SKM-1 (cell line): Measurements from ENCODE around the gene SCAI.
A peak's percentile ranks its signal among the peaks of the same experiment; 100 is the strongest.
"Not testable (repeated sequence)": the region's sequence is repeated elsewhere in the genome, so short reads cannot be mapped to it uniquely, and the experiment has no call there.

Experiments
- DNase-seq: peaks from one replicate; lab custom pipeline; 2025; ENCODE audit not compliant: unreplicated experiment; lab: John Stamatoyannopoulos, UW

The SCAI gene

GRCh38 chr9:125150349-125151245 lies 7.3 kb upstream of the SCAI start:
- DNase-seq = no peak

DNA sequence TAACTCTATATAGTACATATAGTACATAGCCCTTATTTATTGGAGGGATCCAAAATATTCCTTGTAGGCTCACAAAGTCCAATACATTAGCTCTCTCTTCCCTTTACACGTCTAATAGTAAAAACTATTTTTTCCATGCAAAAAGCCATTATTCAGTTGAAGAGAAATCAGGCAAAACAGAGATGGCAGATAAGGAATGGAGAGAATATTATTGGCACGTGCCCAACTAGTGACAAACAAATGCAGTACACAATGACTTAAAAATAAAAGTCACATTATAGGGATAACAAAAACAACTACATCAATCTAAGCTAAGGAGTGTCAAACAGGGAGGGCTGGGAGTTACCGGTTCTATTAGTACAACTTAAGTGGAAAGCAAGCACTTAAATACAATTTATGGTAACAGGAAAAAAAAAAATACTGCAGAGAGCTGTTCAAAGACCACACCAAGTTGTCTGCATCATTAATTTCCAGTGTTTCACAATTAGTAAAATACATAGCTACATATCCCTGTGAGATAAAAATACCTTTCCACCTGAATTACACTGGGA lies 4.1 kb upstream of the SCAI start:
- DNase-seq = no peak

GRCh38 chr9:125146247-125146646 lies 2.9 kb upstream of the SCAI start:
- no peak for DNase-seq

DNA sequence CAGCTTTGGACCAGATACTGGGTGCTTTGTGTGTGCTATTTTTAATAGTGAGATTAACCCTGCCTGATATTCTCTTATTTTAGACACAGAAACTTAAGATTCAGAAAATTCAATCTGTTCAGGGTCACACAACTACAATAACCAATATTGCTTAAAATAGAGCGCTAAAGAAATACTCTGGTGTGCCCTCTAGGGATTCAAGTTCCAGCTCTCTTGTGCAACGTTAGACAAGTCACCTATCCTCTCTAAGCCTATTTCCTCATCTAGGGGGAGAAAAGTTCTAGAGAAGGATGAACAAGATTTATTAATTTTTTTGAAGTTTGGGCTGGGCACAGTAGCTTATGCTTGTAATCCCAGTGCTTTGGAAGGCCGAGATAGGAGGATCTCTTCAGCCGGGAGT lies 2.1 kb upstream of the SCAI start:
- no peak for DNase-seq

DNA sequence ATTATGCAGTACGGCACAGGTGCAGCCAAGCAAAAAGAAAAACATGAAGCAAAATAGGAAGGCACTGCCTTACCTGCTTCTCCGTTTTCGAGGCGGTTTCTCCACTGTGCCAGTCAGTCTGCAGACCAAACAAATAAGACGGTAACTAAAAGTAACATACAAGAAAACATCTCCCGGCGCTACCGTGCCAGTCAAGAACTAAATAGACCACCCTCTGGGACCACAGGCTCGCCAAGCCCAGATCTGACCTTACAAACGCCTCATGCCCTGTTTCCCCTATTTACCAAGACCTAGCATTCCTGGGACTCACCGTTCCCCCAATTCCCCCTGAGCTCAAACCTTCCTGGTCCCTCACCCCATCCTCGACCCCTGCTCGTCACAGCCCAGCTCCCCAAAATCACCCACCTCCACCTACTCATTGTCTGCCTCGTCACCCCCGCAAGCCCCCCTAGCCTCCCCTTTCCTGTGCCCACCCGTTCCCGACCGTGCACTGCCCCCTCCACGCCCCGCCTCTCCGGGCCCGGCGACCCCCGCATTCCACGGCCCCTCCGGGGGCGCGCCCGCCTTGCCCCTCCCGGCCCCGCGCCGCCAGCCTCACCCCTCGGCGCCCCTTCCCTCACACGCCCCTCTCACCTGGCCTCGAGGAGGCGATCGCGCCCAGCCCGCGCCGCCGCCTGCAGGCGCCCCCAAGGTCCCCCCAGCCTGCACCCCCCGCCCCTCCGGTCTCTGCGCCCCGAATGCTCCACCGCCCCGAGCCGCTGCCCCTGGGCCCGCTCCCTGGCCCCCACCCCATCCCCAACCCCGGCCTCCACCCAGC lies 560 bp downstream of the SCAI start:
- no peak for DNase-seq

GRCh38 chr9:125141751-125142150 lies 1.6 kb downstream of the SCAI start:
- DNase-seq = no peak

DNA sequence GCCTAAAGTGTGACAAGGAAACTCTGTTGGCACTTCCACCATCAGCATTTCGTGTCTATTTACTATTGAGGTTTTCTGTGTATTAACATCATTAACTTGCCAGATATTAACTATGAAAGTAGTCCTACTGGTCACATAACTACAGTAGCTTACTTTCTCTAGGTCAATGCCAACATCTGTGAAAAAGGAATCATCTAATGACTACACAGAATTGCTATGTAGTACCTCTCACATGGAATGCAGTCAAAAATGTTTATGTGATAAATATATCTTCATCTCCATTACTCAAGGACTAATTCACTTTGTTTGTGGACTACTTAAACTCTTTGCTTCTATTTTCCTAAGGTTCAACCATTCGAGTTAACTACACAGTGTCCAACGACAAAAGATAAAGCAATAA lies 2.1 kb downstream of the SCAI start:
- DNase-seq = no peak

DNA sequence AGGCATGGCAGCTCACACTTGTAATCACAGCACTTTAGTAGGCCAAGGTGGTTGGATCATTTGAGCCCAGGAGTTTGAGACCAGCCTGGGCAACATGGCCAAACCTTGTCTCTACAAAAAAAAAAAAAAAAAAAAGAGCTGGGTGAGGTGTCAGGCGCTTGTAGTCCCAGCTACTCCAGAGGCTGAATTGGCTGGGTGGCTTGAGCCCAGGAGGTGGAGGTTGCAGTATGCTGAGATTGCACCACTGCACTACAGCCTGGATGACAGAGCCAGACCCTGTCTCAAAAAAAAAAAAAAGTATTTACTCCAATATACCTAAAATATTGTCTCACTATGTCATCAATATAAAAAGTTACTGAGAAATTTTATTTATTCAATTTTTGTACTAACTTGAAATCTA lies 2.8 kb downstream of the SCAI start:
- DNase-seq = no peak

DNA sequence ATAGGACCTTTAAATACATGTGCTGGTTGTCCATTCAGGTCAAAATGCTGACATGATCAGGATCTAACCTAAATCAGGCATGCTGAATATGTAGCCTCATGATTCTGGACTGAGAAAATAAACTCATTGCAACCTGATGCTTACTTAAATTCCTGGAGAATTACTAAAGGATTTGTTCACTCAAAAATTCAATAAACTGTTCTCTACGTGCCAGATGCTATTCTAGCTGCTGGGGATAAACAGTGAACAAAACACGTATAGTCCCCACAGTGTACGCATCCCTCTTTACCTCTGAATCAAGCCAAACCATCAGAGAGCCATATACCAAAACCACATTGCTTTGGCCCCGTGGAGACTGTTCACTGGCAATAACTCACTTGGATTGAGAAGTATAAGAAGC lies 6.1 kb downstream of the SCAI start:
- no peak for DNase-seq

GRCh38 chr9:125134976-125135375 lies 8.4 kb downstream of the SCAI start:
- DNase-seq = no peak

DNA sequence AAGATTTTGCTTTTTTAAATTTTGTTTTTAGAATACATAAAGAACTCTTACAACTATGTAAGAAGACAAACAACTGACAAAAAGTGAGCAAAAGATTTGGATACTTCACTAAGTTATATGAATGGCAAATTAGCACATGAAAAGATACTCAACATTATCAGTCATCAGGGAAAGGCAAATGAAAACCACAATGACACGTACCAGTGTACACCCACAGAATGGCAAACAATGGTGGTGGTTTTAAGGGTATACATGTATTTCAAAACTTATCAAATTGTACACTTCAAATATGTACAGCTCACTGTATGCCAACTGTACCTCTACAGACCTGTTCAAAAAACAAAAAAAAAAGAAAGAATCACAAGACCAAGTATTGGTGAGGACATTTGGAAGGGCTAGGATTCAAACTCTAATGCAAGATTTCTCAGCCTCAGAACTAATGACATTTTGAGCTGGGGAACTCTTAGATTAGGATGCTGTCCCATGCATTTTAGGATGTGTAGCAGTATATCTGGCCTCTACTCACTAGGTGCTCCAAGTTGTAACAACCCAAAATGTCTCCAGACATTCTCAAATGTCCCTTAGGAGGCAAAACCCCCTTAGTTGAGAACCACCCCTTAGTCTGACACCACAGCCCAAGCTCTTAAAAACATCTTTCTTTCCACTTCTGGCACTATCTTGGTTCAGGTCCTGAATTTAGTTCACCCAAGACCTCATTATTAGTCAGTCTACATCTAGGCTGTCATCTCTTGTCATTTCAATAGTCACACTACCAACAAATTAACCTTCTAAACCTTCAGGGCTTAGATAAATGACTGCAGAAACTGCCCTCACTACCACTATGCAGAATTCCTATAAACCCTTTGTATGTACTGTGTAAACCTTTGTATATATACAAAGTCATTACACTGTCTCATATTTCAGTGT lies 9.7 kb downstream of the SCAI start:
- no peak for DNase-seq

DNA sequence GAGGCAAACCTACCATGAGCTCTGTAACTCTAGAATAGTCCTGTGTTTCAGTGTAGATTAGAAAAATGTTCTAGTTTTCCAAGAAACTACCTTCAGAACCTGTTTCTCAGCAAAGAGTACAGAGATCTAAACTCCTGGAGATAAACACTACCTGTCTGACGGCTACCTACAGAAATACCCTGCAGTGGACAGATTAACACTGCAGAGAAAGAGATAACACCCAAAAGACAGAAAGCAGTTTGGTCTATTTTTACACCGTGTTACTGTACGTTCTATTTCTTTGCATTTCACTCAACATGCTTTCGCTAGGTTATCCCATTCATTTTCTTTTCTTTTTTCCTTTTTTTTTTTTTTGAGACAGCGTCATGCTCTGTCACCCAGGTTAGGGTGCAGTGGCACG lies 11.6 kb downstream of the SCAI start:
- DNase-seq = no peak

GRCh38 chr9:125126019-125126746 lies 17.1 kb downstream of the SCAI start:
- peak; percentile 63 for DNase-seq

DNA sequence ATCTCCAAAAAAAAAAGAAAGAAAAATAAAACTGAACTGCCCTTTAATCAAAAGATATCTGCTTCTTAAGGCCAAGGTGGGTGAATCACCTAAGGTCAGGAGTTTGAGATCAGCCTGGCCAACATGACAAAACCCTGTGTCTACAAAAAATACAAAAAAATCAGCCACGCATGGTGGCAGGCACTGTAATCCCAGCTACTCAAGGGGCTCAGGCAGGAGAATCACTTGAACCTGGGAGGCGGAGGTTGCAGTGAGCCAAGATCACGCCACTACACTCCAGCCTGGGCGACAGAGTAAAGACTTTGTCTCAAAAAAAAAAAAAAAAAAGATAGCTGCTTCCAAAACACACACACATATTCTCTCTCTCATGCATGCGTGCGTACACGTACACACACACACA lies 17.8 kb downstream of the SCAI start:
- no peak for DNase-seq

DNA sequence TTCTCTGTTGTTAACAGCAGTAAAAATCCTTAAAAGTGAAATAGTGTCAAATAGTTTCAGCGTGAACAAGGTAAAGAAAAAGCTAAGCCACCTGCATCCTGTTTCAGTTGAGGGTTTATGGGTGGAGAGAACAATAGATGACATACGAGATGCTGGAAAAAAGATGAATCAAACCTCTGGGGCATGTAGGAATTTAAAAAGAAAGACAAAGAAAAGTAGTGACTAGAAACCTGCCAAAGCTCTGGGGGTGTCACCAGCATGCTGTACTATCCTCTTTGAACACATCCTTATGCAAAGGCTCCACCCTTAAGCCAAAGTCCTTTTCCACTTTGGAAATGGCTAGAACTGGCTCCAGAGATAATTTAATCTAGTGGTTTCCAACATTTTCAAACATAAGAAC lies 22.2 kb downstream of the SCAI start:
- DNase-seq = no peak

DNA sequence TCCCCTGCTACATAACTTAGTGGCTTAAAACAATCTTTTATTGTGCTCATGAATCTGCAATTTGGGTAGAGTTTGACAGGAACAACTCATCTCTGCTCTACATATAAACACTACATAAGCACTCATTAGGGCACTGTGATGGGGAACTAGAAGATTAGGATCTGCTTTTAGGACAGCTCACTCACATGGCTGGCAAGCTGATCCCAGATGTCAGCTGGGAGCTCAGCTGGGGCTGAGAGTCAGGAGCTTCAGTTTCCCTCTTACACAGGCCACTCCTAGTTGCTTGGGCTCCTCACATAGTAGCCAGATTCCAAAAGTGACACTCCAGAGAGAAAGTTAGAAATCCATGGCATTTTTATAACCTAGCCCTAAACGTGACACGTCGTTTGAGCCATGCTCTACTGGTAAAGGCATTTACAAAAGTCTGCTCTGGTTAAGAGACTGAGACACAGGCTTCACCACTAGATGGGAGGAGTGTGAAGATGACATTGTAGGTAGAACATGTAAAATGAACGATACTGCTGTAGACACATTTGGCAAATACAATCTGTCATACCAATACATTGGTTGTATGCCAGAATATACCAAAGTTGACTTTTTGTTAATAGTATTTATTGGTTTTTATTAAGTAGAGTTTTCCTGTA lies 23.6 kb downstream of the SCAI start:
- DNase-seq = no peak

DNA sequence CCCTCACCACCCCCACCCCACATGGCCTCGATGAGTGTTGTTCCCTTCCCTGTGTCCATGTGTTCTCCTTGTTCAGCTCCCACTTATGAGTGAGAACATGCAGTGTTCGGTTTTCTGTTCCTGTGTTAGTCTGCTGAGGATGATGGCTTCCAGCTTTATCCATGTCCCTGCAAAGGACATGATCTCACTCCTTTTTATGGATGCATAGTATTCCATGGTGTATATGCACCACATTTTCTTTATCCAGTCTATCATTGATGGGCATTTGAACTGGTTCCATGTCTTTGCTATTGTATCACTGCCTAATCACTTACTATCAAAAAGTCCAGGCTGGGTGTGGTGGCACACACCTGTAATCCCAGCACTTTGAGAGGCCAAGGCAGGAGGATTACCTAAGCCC lies 24.6 kb downstream of the SCAI start:
- DNase-seq = not testable (repeated sequence)

DNA sequence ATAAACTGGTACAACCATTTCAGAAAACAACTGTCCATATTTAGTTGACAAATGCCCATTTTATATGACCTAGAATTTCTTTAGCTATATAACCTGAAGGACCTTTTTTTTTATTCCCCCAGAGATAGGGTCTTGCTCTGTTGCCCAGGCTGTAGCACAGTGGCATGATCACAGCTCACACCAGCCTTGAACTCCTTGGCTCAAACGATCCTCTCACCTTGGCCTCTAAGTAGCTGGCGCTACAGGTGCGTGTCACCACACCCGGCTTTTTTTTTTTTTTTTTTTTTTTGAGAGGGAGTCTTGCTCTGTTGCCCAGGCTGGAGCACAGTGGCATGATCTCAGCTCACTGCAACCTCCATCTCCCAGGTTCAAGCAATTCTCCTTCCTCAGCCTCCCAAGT lies 28.8 kb downstream of the SCAI start:
- DNase-seq = not testable (repeated sequence)

DNA sequence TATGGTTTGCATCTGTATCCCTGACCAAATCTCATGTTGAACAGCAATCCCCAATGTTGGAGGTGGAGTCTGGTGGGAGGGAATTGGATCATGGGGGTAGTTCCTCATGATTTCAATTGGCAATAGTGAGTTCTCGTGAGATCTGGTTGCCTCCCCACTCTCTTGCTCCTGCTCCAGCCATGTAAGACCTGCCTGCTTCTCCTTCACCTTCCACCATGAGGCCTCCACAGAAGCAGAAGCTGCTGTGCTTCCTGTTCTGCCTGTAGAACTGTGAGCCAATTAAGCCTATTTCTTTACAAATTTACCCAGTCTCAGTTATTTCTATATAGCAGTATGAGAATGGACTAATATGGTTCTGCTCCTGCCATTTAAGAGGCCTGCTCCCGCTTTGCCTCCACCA lies 32.9 kb downstream of the SCAI start:
- DNase-seq = no peak

DNA sequence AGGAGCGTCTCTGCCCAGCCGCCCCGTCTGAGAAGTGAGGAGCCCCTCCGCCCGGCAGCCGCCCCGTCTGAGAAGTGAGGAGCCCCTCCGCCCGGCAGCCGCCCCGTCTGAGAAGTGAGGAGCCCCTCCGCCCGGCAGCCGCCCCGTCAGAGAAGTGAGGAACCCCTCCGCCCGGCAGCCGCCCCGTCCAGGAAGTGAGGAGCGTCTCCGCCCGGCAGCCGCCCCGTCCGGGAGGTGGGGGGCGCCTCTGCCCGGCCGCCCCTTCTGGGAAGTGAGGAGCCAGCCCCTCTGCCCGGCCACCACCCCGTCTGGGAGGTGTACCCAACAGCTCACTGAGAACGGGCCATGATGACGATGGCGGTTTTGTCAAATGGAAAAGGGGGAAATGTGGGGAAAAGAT lies 34.8 kb downstream of the SCAI start:
- DNase-seq = not testable (repeated sequence)
